SKM-1 (cell line): ENCODE results near the gene MAP7.
A peak's percentile ranks its signal among the peaks of the same experiment; 100 is the strongest.

ENCODE experiments used
- DNase-seq: peaks from one replicate; lab custom pipeline; 2025; ENCODE audit not compliant: unreplicated experiment; lab: John Stamatoyannopoulos, UW

The MAP7 gene

GRCh38 chr6:136533487-136533886 lies 16.7 kb downstream of the MAP7 start:
- DNase-seq = no peak

GRCh38 chr6:136532030-136532429 lies 18.2 kb downstream of the MAP7 start:
- no peak for DNase-seq

- no peak for DNase-seq
These were observed 20.5 kb downstream of the MAP7 start for GRCh38 chr6:136529710-136530109.

GRCh38 chr6:136528477-136528876 lies 21.7 kb downstream of the MAP7 start:
- DNase-seq = no peak

GRCh38 chr6:136527831-136528230 lies 22.4 kb downstream of the MAP7 start:
- no peak for DNase-seq

GRCh38 chr6:136526937-136527336 lies 23.3 kb downstream of the MAP7 start:
- no peak for DNase-seq

- no peak for DNase-seq
These were observed 23.9 kb downstream of the MAP7 start for GRCh38 chr6:136526196-136526930.

- DNase-seq = no peak
These were observed 24.5 kb downstream of the MAP7 start for GRCh38 chr6:136525586-136526195.

- DNase-seq = no peak
These were observed 25.2 kb downstream of the MAP7 start for GRCh38 chr6:136524936-136525413.

GRCh38 chr6:136524339-136524935 lies 25.8 kb downstream of the MAP7 start:
- DNase-seq = no peak

GRCh38 chr6:136523196-136523595 lies 27.0 kb downstream of the MAP7 start:
- no peak for DNase-seq

- DNase-seq = no peak
These were observed 27.6 kb downstream of the MAP7 start for GRCh38 chr6:136522636-136523035.

GRCh38 chr6:136521911-136522310 lies 28.3 kb downstream of the MAP7 start:
- DNase-seq = no peak

GRCh38 chr6:136521427-136521826 lies 28.8 kb downstream of the MAP7 start:
- DNase-seq = peak; percentile 22

- DNase-seq = no peak
These were observed 29.7 kb downstream of the MAP7 start for GRCh38 chr6:136520517-136520916.

GRCh38 chr6:136517582-136517981 lies 32.6 kb downstream of the MAP7 start:
- DNase-seq = no peak

- DNase-seq = no peak
These were observed 33.2 kb downstream of the MAP7 start for GRCh38 chr6:136517002-136517401.

GRCh38 chr6:136514591-136514990 lies 35.6 kb downstream of the MAP7 start:
- no peak for DNase-seq

- no peak for DNase-seq
These were observed 38.3 kb downstream of the MAP7 start for GRCh38 chr6:136511926-136512325.

- DNase-seq = no peak
These were observed 38.8 kb downstream of the MAP7 start for GRCh38 chr6:136511397-136511796.

GRCh38 chr6:136510782-136511181 lies 39.4 kb downstream of the MAP7 start:
- no peak for DNase-seq

GRCh38 chr6:136510299-136510698 lies 39.9 kb downstream of the MAP7 start:
- DNase-seq = no peak
